GM19035 (cell line): ENCODE data around the gene NAV1.
"Not testable (repeated sequence)": the region's sequence is repeated elsewhere in the genome, so short reads cannot be mapped to it uniquely, and the experiment has no call there.

Experiments used
- ATAC-seq: cut with Tn5 transposase; IDR thresholded peaks from one replicate; pipeline ENCODE4 v1.9.1; 2021; ENCODE audit not compliant: unreplicated experiment

Gene NAV1, protein sequence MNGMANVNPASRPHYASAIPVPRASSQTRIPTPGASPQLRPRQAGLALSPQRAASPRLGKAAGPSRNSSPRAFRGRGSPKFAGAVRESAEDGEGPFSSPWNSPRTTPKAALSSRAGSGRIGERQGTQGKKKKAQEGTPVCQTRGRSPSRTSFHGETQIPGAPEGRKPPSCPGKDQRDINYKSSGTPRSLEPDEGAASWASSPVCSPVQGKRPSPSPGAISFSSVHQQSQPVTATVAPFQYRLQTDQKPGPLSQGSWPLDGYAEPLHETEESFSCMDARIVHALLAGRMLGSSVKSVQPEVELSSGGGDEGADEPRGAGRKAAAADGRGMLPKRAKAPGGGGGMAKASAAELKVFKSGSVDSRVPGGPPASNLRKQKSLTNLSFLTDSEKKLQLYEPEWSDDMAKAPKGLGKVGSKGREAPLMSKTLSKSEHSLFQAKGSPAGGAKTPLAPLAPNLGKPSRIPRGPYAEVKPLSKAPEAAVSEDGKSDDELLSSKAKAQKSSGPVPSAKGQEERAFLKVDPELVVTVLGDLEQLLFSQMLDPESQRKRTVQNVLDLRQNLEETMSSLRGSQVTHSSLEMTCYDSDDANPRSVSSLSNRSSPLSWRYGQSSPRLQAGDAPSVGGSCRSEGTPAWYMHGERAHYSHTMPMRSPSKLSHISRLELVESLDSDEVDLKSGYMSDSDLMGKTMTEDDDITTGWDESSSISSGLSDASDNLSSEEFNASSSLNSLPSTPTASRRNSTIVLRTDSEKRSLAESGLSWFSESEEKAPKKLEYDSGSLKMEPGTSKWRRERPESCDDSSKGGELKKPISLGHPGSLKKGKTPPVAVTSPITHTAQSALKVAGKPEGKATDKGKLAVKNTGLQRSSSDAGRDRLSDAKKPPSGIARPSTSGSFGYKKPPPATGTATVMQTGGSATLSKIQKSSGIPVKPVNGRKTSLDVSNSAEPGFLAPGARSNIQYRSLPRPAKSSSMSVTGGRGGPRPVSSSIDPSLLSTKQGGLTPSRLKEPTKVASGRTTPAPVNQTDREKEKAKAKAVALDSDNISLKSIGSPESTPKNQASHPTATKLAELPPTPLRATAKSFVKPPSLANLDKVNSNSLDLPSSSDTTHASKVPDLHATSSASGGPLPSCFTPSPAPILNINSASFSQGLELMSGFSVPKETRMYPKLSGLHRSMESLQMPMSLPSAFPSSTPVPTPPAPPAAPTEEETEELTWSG (N-terminal part only)

DNA sequence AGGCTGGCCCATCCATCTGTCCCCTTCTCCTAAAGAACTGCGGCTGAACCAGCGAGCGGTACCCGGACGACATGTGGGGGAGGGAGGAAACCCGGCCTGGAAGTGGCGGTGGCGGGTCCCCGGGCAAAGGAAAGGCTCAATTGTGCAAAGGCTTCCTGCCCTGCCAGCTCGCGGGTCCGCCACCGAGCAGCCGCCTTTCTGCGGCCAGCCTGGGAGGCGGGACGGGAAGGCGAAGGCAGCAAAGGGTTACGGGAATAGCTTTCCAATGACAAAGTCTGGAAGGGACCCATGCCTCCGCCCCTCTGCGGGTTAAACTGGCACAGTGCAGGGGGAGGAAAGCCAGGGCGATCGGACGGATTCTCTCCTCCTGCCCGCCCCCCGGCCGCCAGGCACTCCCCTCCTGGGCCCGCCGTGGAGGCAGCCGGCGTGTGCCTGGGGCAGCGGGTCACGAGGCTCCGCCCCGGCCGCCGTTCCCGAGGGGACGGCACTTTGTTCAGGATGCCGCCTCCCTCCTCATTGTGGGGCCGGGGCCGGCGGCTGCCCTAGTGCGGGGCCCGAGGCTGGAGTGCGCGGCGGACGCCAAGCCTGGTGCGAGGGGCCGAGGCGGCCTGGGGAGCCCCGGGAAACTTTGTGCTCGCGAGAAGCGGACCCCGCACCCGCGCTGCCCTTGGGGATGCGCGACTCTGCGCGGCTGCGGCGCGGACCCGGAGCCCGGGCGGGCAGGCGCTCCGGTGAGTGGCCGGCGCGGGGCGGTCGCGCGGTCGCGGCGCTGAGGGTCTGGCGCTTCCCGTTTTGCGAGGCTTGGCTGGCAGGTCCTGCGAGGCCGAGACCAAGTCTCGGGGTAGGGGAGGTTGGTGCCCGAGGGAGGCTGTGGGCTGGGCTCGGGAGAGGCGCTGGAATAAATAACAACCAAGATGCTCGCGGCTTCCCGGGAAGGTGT is at the start of gene NAV1:
NAV1 (plus strand) TSS at position 516 of the 940 bp plus-strand sequence. CDS start 83,758 bp downstream, outside the sequence.
- no peak for ATAC-seq

DNA sequence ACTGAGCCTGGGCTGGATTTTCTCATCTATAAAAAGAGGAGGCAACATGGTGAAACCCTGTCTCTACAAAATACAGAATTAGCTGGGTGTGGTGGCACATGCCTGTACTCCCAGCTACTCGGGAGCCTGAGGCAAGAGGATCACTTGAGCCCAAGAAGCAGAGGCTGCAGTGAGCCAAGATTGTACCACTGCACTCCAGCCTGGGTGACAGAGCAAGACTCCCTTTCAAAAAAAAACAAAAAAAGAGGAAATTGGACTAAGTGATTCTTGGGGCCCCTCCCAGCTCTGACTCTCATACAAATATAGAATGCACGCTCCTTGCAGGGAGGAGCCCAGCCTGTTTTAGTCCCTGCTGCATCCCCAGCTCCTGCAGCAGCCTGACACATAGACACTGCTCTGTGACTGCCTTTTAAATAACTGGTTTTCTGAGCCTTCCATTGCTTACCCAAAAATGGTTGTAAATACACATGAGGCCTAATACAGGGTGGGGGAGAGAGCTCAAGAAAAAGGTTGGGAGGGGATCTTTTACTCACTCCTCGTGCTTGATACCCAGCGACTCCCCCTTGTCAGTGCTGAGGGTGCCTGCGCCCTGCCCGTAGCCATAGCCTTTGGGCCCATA is 49.2 kb upstream of the NAV1 start:
- no peak for ATAC-seq

DNA sequence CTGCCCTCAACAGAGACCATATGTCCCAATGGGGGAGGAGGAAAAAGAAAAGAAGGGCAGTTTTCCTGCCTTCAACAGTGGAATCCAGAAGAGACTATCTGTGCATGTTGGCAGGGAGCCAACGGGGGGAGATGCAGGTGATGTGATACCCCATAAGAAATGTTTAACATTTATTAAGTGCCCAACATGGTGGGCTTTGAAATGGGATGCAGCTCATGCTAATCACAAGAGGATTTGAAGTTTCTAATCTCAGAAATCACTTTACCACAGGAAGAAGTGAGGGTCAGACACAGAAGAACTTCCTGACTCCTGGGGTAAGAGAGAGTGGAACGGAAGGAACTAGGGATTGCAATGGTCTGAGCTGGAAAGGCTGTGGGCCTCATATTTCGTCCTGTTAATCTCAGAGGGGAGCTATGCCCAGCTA is 48.2 kb upstream of the NAV1 start:
- ATAC-seq, result no peak

DNA sequence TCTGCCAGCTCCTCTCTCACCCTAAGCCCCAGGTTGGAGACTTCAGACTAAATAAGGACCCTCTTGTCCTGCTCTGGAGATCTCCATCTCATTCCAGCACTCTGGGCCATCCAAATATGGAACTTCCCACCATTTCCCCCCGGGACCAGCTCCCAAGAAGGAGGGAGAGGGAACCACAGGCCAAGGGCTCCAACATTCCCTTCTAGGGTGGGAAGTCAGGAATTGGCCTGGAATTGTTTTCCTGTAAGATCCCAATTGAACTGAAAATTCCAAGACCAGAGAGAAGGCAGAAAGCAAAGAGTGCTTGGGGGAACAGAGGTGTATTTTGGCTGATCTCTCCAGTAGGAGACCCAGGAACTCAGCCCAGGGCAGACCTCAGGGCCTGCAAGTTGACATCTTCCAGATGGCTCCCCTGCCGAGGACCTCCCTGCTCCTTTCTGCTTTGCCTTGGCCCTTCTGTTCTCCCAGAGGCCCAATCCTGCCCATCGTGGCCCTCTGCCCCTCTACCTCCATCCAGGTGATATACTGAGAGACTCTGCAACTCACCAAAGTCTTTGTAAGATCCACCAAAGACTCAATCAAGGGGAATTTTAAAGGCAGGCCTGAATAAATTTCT is 46.9 kb upstream of the NAV1 start:
- no peak for ATAC-seq

DNA sequence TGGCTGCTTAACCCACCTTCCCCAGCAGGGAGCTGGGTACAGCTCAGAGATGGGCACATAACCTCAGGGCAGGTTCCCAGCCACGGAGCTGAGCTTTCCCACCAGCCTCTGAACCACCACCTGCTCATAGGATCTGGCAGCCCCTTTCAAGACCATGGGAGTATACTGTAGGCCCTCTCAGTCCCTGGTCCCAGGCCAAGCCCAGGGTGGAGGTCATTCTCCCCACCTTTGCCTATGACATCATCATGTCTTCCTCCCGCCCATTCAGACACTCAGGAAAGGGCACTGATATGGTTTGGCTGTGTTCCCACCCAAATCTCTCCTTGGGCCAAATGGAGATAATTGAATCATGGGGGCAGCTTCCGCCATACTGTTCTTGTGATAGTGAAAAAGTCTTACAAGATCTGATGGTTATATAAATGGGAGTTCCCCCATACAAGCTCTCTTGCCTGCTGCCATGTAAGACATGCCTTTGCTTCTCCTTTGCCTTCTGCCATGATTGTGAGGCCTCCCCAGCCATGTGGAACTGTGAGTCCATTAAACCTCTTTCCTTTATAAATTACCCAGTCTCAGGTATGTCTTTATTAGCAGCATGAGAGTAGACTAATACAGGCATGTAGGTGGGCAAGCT is 45.8 kb upstream of the NAV1 start:
- ATAC-seq, result not testable (repeated sequence)

DNA sequence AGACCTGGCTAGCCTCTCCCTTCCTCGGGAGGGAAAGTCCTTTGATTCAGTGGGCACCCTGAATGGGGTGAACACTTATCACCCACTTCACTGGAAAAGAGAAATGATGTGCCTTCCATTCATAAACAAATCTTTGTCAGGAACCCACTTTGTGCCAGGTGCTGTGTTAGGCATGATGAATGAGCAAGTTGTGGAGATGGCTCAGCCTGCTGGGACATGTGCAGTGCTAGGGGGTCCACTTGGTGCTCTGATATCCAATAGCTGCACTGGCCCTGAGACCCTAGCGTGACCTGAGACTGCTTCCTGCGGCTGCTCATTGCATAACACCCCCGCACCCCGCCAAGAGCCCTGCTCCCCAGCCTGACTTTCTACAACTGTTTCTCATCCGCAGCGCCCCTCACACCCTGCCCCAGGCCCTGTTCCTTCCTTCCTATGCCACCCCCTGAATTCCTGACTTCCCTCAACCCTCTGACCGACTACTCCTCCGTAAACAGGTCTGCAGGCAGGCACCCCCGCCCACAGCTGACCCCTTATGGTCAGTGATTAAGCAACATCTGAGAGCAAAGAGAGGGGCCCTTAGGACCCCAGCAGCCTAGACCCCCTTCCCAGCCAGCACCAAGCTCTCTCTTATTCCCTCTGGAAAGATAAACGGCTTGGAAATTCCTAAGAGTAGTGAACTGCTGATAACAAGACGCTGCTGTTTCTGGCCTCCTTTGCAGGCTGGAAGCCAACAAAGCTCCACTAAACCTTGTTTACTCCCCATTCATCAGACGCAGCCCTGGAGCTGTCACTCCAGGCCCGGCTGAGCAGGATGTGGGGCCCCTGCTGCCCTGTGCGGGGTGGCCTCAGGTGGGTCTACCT is 44.9 kb upstream of the NAV1 start:
- no peak for ATAC-seq

DNA sequence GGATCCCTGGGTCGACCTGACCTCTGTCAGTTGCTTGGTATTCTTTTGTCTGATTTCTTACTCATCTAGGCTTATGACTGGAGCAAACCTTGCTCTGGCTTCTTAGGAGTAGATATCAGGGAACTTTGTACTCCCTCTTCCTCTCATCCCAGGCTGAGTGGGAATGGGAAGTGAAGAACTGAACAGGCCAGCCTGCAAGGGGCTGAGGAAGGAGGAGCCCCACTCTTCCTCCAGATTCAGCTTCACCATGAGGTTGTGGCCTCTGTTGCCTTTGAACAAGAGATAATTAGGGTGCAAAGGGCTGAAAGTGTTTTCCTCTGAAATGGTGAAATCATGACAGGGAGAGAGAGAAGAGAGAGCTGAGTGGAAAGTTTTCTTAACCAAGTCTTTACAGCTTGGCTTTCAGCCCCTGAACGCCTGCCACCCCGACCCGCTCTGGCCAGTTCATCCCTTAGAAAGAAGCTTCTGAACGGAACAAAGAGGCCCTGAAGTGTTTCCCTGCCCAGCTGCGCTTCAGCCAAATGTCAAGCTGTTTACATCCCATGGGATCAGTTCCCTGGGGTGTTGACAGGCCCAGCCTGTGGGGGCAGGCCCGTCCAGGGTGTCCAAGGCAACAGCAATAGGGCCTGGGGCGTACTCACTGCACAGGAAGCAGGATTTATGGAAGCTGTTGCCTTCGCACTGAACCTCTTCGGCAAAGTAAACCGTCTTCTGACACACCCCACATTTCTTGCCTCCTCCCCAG is 43.2 kb upstream of the NAV1 start:
- no peak for ATAC-seq

DNA sequence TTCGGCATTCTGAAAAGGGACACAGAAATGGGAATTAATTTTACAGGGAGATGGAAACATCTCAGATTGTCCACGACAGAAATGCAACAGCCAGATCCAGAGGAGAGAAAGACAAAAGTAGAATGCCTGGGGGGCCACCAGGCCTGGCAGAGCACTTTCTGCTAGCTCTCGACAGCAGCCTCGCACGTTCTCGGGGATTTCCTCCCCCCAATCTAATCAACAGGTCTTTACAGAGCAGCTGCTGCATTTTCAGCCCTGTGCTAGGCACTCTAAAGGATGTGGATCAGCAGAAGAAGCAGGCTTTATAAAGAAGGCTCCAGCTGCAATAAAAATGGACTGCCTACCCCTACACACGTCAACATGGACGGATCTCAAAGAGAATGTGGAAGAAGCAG is 42.6 kb upstream of the NAV1 start:
- no peak for ATAC-seq

DNA sequence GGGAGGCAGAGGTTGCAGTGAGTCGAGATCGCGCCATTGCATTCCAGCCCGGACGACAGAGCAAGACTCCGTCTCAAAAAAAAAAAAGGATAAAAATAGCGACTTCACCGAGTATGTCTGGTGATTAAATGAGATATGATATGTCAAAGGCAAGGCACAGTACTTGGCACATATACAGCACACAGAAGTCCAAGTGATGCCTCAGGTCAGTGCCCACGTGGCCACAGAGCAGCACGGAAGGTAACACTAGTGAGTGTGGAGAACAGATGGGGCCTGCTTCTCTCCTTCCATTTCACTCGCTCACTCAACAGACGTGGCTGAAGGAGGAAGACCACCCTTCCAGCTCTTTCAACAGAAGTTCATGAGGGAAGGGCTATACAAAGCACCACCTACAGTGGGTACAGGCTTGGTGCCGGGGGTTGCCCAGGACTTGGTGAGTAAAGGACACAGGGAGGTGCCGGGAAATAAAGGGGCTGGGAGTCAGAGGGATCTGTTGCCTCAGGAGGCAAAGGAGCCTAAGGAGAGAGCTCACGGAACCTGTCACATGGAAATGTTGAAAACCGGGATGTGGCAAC is 40.9 kb upstream of the NAV1 start:
- no peak for ATAC-seq

DNA sequence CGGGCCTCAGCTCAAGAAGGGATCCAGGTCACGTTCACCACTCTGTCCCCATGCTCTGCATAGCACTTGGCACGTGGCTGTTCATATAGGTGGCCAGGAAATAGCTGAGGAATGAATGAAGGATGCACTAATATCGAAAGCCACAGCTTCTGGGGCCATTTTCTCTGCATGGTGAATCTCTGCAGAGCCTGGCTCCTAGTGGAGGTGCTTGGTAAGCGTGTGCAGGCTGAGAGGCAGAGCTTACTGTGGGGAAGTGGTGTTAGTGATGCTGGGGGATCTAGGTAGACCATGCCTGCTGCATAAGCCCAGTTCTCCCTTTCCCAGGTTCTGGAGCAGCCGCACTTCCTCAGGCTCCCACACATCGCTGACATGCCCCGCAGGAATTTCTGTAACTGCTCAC is 40.3 kb upstream of the NAV1 start:
- ATAC-seq, result no peak

DNA sequence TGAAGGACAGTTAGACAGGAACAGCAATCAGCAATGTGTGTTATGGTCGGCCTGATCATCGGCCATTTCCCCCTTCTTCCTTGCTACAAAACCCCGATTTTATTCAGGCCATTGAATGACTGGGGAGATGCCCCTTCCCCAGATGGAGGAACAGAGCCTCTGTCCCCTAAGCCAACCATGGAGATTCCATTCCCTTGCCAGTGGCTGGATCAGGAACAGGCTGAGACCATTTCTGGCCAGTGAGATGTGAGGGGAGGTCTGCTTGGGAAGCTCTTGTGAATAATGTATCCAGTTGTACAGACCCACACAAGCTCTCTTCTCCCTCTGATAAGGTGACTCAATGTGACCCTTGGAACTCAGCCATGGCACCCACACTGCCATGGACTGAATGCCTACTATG is 39.7 kb upstream of the NAV1 start:
- ATAC-seq, result no peak

DNA sequence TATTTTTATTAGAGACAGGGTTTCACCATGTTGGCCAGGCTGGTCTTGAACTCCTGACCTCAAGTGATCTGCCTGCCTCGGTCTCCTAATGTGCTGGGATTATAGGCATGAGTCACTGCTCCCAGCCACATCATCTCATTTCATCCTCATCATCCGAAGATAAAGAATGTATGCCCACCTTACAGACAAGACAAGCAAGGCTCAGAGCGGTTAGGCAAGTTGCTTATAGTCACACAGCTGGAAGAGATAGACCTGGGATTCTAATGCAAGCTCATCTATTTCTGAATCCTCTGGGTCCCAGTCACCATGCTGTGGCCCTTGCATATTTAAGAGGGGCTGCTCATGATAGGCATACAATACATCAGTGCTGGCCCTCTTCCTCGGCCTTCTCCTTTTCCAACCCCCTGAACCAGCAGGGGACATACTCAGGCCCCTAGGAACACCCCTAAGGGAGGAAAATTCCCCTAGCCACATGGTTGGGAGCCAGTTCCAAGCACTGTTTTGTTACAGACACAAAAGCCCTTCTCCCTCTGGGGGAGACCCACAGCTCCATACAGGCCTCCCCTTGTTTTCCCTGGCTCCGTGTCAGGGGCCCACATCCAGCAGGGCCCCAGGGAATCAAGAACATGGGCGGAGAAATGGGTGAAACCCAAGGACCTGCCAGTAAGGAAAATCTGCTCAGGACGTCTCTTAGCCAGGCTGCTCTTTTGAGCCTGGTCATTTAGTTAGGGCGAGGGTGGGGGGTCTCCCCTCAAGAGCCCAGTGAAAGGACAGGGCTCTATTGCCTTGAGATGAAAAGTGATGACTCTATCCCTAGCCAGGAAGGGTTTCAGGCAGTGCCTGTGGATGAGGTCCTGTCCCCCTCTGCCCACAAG is 38.9 kb upstream of the NAV1 start:
- no peak for ATAC-seq

DNA sequence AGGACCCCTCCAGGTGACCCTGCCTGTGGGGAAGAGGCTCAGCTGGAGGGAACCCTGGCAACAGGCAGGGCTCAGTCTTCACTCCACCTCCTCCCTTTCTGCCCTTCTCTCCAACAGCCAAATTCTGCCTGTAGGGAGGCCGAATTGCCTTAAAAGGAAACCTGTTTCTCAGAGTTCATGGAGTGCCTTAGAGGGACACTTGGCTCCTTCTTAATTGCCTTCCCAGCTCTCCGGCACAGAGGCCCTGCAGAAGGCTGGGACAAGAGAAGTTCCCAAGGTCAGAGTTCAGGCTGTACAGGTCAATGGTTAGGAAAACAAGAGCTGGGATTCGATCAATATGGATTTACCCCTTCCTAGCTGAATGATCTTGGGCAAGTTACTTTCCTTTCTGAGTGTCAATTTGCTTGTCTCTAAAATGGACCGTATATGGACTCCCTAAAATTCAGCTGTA is 38.2 kb upstream of the NAV1 start:
- ATAC-seq, result no peak

DNA sequence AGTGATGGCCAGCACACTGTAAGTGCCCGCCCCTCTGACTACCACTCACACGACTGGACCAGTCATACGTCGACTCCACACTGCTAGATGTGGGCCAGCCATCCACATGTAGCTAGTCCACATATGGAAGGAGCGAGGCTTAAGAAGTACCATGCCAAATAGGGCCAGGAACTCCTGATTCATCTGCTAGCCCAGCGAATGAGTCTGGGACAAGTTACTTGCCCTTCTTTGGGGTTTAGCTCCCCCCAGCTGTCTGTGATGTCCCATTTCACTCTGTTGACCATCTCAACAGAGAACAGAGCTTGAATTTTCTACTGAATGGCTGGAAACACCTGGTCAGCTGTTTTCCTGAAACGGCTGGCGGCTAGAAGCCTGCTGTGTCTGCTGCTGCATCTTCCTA is 37.8 kb upstream of the NAV1 start:
- no peak for ATAC-seq

DNA sequence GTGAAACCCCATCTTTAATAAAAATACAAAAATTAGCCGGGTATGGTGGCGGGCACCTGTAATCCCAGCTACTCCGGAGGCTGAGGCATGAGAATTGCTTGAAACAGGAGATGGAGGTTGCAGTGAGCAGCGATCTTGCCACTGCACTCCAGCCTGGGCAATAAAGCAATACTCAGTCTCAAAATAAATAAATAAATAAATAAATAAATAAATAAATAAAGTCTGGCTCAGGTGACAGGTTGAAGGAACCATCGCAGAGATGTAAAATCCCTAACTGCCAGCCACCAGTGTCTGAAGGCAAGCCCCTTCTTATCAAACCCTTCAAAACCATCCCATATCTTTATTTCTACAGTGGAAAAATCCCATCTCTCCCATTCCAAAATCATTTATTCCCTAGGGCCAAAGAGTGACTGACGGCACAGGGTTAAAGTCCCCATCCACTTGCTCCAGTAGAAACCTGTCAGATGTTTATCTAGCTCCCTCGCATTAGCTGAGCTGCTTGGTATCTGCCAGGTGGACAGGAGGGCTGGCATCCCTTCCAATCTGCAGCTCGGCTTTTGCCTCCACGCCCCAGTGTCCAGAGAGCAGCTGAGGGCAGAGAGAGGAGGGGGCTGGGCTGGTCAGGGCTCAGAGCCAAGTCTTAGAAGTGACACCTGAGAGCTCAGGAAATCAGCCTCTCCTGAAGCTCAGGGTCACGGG is 37.0 kb upstream of the NAV1 start:
- no peak for ATAC-seq
